ENCODE results near the gene EHF. TPM values are rescaled to one million over a fixed set of nuclear protein-coding genes. Genes with fewer than 3 reads are reported as not detected.

The EHF gene
- polyA plus RNA-seq, 1 donor from 2014 or later, result 0.17 TPM

- Histone ChIP-seq H2AFZ (ENCODE audit: low read depth, low read length) (no peak overlapping the region), H3K4me2 (ENCODE audit: low read length) (no peak overlapping the region), H3K27me3 (ENCODE audit: insufficient read depth, low read depth, low read length) (no peaks in the 10 kb centered on the region), H3K9me3 (ENCODE audit: low read length) (no peaks in the 10 kb centered on the region), H3K4me3 (ENCODE audit: low read length) (no peak overlapping the region), H3K79me2 (replicated peaks; ENCODE audit: insufficient read depth, low read length) (no peaks in the 10 kb centered on the region), H3K9ac (ENCODE audit: low read length) (no peak overlapping the region), H4K20me1 (ENCODE audit: insufficient read depth) (no peaks in the 10 kb centered on the region), H3K9me2 (ENCODE audit: insufficient read depth, low read length) (no peaks in the 10 kb centered on the region), H3F3A (ENCODE audit: insufficient read depth, low read length, poor library complexity, severe bottlenecking) (no peaks in the 10 kb centered on the region), H3K36me3 (ENCODE audit: insufficient read depth, low read length) (no peaks in the 10 kb centered on the region), H3K27ac (ENCODE audit: low read length) (no peak overlapping the region)
- no peak for TF ChIP-seq CTCF (IDR thresholded peaks at IDR 0.05; ENCODE audit: poor library complexity, severe bottlenecking)
- TF ChIP-seq EZH2 (IDR thresholded peaks at IDR 0.05; ENCODE audit: borderline replicate concordance, insufficient read depth, low read length, poor library complexity, severe bottlenecking), result no peak
- TF ChIP-seq SMC3 (conservative IDR thresholded peaks at IDR 0.05; ENCODE audit: poor library complexity), result no peak
- no peak for TF ChIP-seq EP300 (conservative IDR thresholded peaks at IDR 0.05; ENCODE audit: poor library complexity, severe bottlenecking)
- TF ChIP-seq TAF1 (IDR thresholded peaks at IDR 0.05; ENCODE audit: low read depth), result no peak
- no peak for TF ChIP-seq POLR2AphosphoS5 (IDR thresholded peaks at IDR 0.05)
- TF ChIP-seq REST (IDR thresholded peaks at IDR 0.05; ENCODE audit: borderline replicate concordance), result no peak
- no peak for TF ChIP-seq RAD21 (conservative IDR thresholded peaks at IDR 0.05)
- TF ChIP-seq MXI1 (conservative IDR thresholded peaks at IDR 0.05; ENCODE audit: poor library complexity, severe bottlenecking), result no peak
Observed at GRCh38 chr11:34601085-34601444, 19.8 kb upstream of the EHF start.

- no peaks in the 10 kb centered on the region for H3K36me3 ChIP-seq (ENCODE audit: insufficient read depth, low read length)
- H3K4me3 ChIP-seq (ENCODE audit: low read length), result no peak overlapping the region
- H3K27ac ChIP-seq (ENCODE audit: low read length), result no peak overlapping the region
- H3K9me2 ChIP-seq (ENCODE audit: insufficient read depth, low read length), result no peaks in the 10 kb centered on the region
- no peaks in the 10 kb centered on the region for H4K20me1 ChIP-seq (ENCODE audit: insufficient read depth)
- TF ChIP-seq RAD21 (conservative IDR thresholded peaks at IDR 0.05) (no peak), TAF1 (IDR thresholded peaks at IDR 0.05; ENCODE audit: low read depth) (no peak), POLR2AphosphoS5 (IDR thresholded peaks at IDR 0.05) (no peak), REST (IDR thresholded peaks at IDR 0.05; ENCODE audit: borderline replicate concordance) (no peak), CTCF (IDR thresholded peaks at IDR 0.05; ENCODE audit: poor library complexity, severe bottlenecking) (no peak), EZH2 (IDR thresholded peaks at IDR 0.05; ENCODE audit: borderline replicate concordance, insufficient read depth, low read length, poor library complexity, severe bottlenecking) (no peak), SMC3 (conservative IDR thresholded peaks at IDR 0.05; ENCODE audit: poor library complexity) (no peak), EP300 (conservative IDR thresholded peaks at IDR 0.05; ENCODE audit: poor library complexity, severe bottlenecking) (no peak), MXI1 (conservative IDR thresholded peaks at IDR 0.05; ENCODE audit: poor library complexity, severe bottlenecking) (no peak)
- no peak overlapping the region for H3K4me2 ChIP-seq (ENCODE audit: low read length)
- no peaks in the 10 kb centered on the region for H3F3A ChIP-seq (ENCODE audit: insufficient read depth, low read length, poor library complexity, severe bottlenecking)
- H3K9me3 ChIP-seq (ENCODE audit: low read length), result no peaks in the 10 kb centered on the region
- no peaks in the 10 kb centered on the region for H3K79me2 ChIP-seq (replicated peaks; ENCODE audit: insufficient read depth, low read length)
- H3K27me3 ChIP-seq (ENCODE audit: insufficient read depth, low read depth, low read length), result no peaks in the 10 kb centered on the region
- no peak overlapping the region for H2AFZ ChIP-seq (ENCODE audit: low read depth, low read length)
- no peak overlapping the region for H3K9ac ChIP-seq (ENCODE audit: low read length)
Observed at GRCh38 chr11:34601609-34602008, 19.3 kb upstream of the EHF start.
